ENCODE results near the gene NR2C2.

DNA sequence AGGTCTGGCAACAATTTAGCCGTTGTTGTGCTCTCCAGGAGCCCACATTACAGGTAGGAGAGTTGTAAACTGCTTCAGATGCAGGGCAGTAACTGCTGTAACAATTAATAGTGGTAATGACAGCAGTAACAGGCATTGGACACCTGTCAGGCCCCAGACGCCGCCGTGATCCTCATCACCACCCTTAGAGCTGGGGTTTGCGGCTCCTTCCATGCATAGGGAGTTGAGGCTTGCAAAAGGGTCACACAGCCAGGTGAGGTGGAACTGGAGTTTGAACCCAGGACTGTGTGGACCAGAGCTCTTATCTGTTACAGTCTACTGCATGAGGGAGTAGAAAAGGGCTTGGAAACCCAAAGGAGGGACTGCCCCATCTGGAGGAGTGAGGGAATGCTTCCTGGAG lies 26.8 kb upstream of the NR2C2 start:
- TF ChIP-seq PATZ1 (CRISPR knock-in tag; IDR thresholded peaks at IDR 0.05; ENCODE audit: borderline replicate concordance) (no peak), ZFP3 (CRISPR knock-in tag; IDR thresholded peaks at IDR 0.05) (no peak), GLIS3 (CRISPR knock-in tag; IDR thresholded peaks at IDR 0.05) (no peak), BACH2 (CRISPR knock-in tag; IDR thresholded peaks at IDR 0.05; ENCODE audit: borderline replicate concordance) (no peak), ISL1 (CRISPR knock-in tag; IDR thresholded peaks at IDR 0.05) (no peak), CREB5 (CRISPR knock-in tag; IDR thresholded peaks at IDR 0.05; ENCODE audit: low read depth) (no peak)
